Astrocyte (in vitro differentiated cells and primary cell): Measurements from ENCODE around the gene ZNF10. TPM values are rescaled to one million over a fixed set of nuclear protein-coding genes. Genes with fewer than 3 reads are reported as not detected.

Source experiments
- DNase-seq: peaks from one replicate; pipeline ENCODE4 v3.0.0-alpha.2; 2010; ENCODE audit warnings: low read depth
- FAIRE-seq: peaks from 2 replicates; lab custom pipeline; 2011; peaks lifted over from hg19 to GRCh38; lab: Jason Lieb, UNC
- H2AFZ ChIP-seq: 2 replicates; pipeline ENCODE4 v1.6.0; 2012; ENCODE audit warnings: low read depth, low read length, inconsistent platforms
- H3K27ac ChIP-seq: 2 replicates; pipeline ENCODE4 v1.5.1; 2011; ENCODE audit warnings: low read depth, low read length, inconsistent platforms
- H3K27me3 ChIP-seq: 2 replicates; pipeline ENCODE4 v1.6.0; 2011; ENCODE audit warnings: low read length, inconsistent platforms; ENCODE audit not compliant: insufficient read depth
- H3K36me3 ChIP-seq: 2 replicates; pipeline ENCODE4 v1.5.1; 2011; ENCODE audit warnings: low read length, inconsistent platforms; ENCODE audit not compliant: insufficient read depth
- H3K4me1 ChIP-seq: 2 replicates; pipeline ENCODE4 v1.5.1; 2011; ENCODE audit warnings: low read length, inconsistent platforms; ENCODE audit not compliant: insufficient read depth
- H3K4me2 ChIP-seq: 2 replicates; pipeline ENCODE4 v1.6.0; 2012; ENCODE audit warnings: low read length, inconsistent platforms
- H3K4me3 ChIP-seq: 2 replicates; pipeline ENCODE4 v1.5.1; 2011; ENCODE audit warnings: low read depth, mild to moderate bottlenecking, low read length, inconsistent platforms; ENCODE audit not compliant: insufficient read depth
- H3K79me2 ChIP-seq: 2 replicates; pipeline ENCODE4 v1.6.0; 2012; ENCODE audit warnings: mild to moderate bottlenecking, low read length, inconsistent platforms; ENCODE audit not compliant: insufficient read depth
- H3K9ac ChIP-seq: 2 replicates; pipeline ENCODE4 v1.6.0; 2012; ENCODE audit warnings: mild to moderate bottlenecking, low read length, inconsistent platforms
- H3K9me3 ChIP-seq: 2 replicates; pipeline ENCODE4 v1.5.1; 2012; ENCODE audit warnings: low read depth, mild to moderate bottlenecking, low read length, inconsistent platforms; ENCODE audit not compliant: insufficient read depth
- H4K20me1 ChIP-seq: 2 replicates; pipeline ENCODE4 v1.6.0; 2012; ENCODE audit warnings: low read length, inconsistent platforms; ENCODE audit not compliant: insufficient read depth
- H3K27ac Mint-ChIP-seq: one replicate; pipeline ENCODE4 v1.8.0; 2021; ENCODE audit warnings: mild to moderate bottlenecking, mixed read lengths; ENCODE audit not compliant: unreplicated experiment
- H3K27me3 Mint-ChIP-seq: one replicate; pipeline ENCODE4 v1.8.0; 2021; ENCODE audit warnings: low read depth, mixed read lengths; ENCODE audit not compliant: unreplicated experiment
- H3K36me3 Mint-ChIP-seq: one replicate; pipeline ENCODE4 v1.8.0; 2021; ENCODE audit warnings: low read depth, mixed read lengths; ENCODE audit not compliant: unreplicated experiment
- H3K4me1 Mint-ChIP-seq: one replicate; pipeline ENCODE4 v1.8.0; 2021; ENCODE audit warnings: low read depth, mixed read lengths; ENCODE audit not compliant: unreplicated experiment
- H3K4me3 Mint-ChIP-seq: one replicate; pipeline ENCODE4 v1.8.0; 2021; ENCODE audit warnings: mild to moderate bottlenecking, moderate library complexity, mixed read lengths; ENCODE audit not compliant: unreplicated experiment
- H3K9me3 Mint-ChIP-seq: one replicate; pipeline ENCODE4 v1.8.0; 2021; ENCODE audit warnings: mild to moderate bottlenecking, mixed read lengths; ENCODE audit not compliant: unreplicated experiment
- EZH2 ChIP-seq: IDR thresholded peaks from 2 replicates; pipeline ENCODE4 v1.6.1; 2012; ENCODE audit warnings: mild to moderate bottlenecking, low read length, inconsistent platforms; ENCODE audit not compliant: insufficient read depth
- total RNA-seq: library from RNA; stranded (reverse); gene quantifications from 2 replicates; pipeline ENCODE4 v1.2.1, GENCODE V29; 2021
- TF ChIP-seq, protein P1 (sequence below): IDR thresholded peaks from 2 replicates; pipeline ENCODE4 v1.5.1; 2011; ENCODE audit warnings: low read depth, mild to moderate bottlenecking, inconsistent platforms, low read length, moderate library complexity; ENCODE audit not compliant: insufficient read depth

Gene ZNF10
- total RNA-seq, 1 donor from 2014 or later: 7.6 TPM

- Histone ChIP-seq H3K9me3 (peaks cover 3% of the 10 kb centered on the region), H3K9ac (no peak overlapping the region), H3K27ac (no peak overlapping the region), H3K4me2 (no peak overlapping the region), H4K20me1 (no peaks in the 10 kb centered on the region), H3K4me1 (no peaks in the 10 kb centered on the region), H2AFZ (no peak overlapping the region), H3K36me3 (peaks cover 9% of the 10 kb centered on the region), H3K27me3 (no peaks in the 10 kb centered on the region), H3K4me3 (no peak overlapping the region), H3K79me2 (peaks cover 27% of the 10 kb centered on the region)
- DNase-seq (no peak), FAIRE-seq (no peak)
- H3K27ac Mint-ChIP-seq: no peak overlapping the region
- peak overlapping the region; percentile 35 for H3K4me3 Mint-ChIP-seq
- peaks cover 3% of the 10 kb centered on the region for H3K4me1 Mint-ChIP-seq
- H3K36me3 Mint-ChIP-seq: peaks cover 35% of the 10 kb centered on the region
- TF ChIP-seq, protein P1, sequence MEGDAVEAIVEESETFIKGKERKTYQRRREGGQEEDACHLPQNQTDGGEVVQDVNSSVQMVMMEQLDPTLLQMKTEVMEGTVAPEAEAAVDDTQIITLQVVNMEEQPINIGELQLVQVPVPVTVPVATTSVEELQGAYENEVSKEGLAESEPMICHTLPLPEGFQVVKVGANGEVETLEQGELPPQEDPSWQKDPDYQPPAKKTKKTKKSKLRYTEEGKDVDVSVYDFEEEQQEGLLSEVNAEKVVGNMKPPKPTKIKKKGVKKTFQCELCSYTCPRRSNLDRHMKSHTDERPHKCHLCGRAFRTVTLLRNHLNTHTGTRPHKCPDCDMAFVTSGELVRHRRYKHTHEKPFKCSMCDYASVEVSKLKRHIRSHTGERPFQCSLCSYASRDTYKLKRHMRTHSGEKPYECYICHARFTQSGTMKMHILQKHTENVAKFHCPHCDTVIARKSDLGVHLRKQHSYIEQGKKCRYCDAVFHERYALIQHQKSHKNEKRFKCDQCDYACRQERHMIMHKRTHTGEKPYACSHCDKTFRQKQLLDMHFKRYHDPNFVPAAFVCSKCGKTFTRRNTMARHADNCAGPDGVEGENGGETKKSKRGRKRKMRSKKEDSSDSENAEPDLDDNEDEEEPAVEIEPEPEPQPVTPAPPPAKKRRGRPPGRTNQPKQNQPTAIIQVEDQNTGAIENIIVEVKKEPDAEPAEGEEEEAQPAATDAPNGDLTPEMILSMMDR: no peak
- no peak for TF ChIP-seq EZH2
- H3K9me3 Mint-ChIP-seq: peaks cover 56% of the 10 kb centered on the region
- H3K27me3 Mint-ChIP-seq: no peaks in the 10 kb centered on the region
Observed at GRCh38 chr12:133180669-133181068, 50.2 kb downstream of the ZNF10 start.

GRCh38 chr12:133181238-133181959, 51.0 kb downstream of the ZNF10 start, which contains the start of gene ZNF268:
TSS of gene ZNF268 (plus strand) at chr12:133181495. CDS start at chr12:133181998, 503 bp downstream.
- DNase-seq: peak; percentile 78
- Histone ChIP-seq H3K4me3 (peak within 1 kb of the TSS; percentile 88), H2AFZ (peak within 1 kb of the TSS; percentile 92), H3K27ac (peak within 1 kb of the TSS; percentile 58), H3K79me2 (peaks cover 31% of the 10 kb centered on the region), H3K9me3 (peaks cover 6% of the 10 kb centered on the region), H4K20me1 (no peaks in the 10 kb centered on the region), H3K36me3 (peaks cover 14% of the 10 kb centered on the region), H3K27me3 (no peaks in the 10 kb centered on the region), H3K4me1 (no peaks in the 10 kb centered on the region), H3K9ac (peak within 1 kb of the TSS; percentile 92), H3K4me2 (peak within 1 kb of the TSS; percentile 89)
- Mint-ChIP-seq H3K27me3 (no peaks in the 10 kb centered on the region), H3K4me3 (peak within 1 kb of the TSS; percentile 100), H3K36me3 (peaks cover 41% of the 10 kb centered on the region), H3K4me1 (peaks cover 3% of the 10 kb centered on the region), H3K27ac (peak within 1 kb of the TSS; percentile 88), H3K9me3 (peaks cover 58% of the 10 kb centered on the region)
- TF ChIP-seq, protein P1: peak; percentile 74
- no peak for TF ChIP-seq EZH2
- peak; percentile 26 for FAIRE-seq

DNA sequence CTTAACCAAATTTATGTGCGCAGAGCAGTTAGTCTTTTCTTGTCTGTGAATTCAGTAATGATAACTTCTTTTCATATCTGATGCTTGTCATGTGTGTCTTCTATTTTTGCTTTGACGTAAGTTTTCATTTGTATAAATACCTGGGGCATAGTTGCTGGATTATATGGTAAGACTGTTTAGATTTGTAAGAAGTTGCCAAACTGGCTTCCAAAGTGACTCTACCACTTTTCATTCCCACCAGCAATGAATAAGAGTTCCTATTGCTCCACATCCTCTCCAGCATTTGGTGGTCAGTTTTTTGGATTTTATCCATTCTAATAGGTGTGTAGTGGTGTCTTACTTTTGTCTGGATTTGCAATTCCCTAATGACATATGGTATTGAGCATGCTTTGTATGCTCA, 59.7 kb downstream of the ZNF10 start:
- Mint-ChIP-seq H3K9me3 (peaks cover 69% of the 10 kb centered on the region), H3K27ac (no peak overlapping the region), H3K4me3 (no peak overlapping the region), H3K4me1 (no peaks in the 10 kb centered on the region), H3K36me3 (peaks cover 93% of the 10 kb centered on the region), H3K27me3 (no peaks in the 10 kb centered on the region)
- no peak overlapping the region for H3K4me3 ChIP-seq
- no peaks in the 10 kb centered on the region for H4K20me1 ChIP-seq
- peaks cover 65% of the 10 kb centered on the region for H3K9me3 ChIP-seq
- H3K4me2 ChIP-seq: no peak overlapping the region
- H3K36me3 ChIP-seq: peaks cover 77% of the 10 kb centered on the region
- no peak overlapping the region for H3K9ac ChIP-seq
- H3K79me2 ChIP-seq: peaks cover 8% of the 10 kb centered on the region
- no peaks in the 10 kb centered on the region for H3K4me1 ChIP-seq
- TF ChIP-seq, protein P1: no peak
- TF ChIP-seq EZH2: no peak
- no peak for FAIRE-seq
- H2AFZ ChIP-seq: no peak overlapping the region
- no peaks in the 10 kb centered on the region for H3K27me3 ChIP-seq
- DNase-seq: no peak
- no peak overlapping the region for H3K27ac ChIP-seq
